ENCODE measurements around the gene MKLN1.

- TF ChIP-seq, protein P1, sequence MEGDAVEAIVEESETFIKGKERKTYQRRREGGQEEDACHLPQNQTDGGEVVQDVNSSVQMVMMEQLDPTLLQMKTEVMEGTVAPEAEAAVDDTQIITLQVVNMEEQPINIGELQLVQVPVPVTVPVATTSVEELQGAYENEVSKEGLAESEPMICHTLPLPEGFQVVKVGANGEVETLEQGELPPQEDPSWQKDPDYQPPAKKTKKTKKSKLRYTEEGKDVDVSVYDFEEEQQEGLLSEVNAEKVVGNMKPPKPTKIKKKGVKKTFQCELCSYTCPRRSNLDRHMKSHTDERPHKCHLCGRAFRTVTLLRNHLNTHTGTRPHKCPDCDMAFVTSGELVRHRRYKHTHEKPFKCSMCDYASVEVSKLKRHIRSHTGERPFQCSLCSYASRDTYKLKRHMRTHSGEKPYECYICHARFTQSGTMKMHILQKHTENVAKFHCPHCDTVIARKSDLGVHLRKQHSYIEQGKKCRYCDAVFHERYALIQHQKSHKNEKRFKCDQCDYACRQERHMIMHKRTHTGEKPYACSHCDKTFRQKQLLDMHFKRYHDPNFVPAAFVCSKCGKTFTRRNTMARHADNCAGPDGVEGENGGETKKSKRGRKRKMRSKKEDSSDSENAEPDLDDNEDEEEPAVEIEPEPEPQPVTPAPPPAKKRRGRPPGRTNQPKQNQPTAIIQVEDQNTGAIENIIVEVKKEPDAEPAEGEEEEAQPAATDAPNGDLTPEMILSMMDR (IDR thresholded peaks at IDR 0.05) = no peak
- no peak for TF ChIP-seq POLR2A (IDR thresholded peaks at IDR 0.05; ENCODE audit: low read depth)
- no peak for TF ChIP-seq POLR2AphosphoS5 (IDR thresholded peaks at IDR 0.05)
Measured at GRCh38 chr7:131329176-131329570, 1.5 kb downstream of the MKLN1 start.

Measured in esophagus muscularis mucosa (tissue), 3 donors.